Omental fat pad (tissue), 4 donors: Measurements from ENCODE around the gene SPEN. TPM values are rescaled to one million over a fixed set of nuclear protein-coding genes. Genes with fewer than 3 reads are reported as not detected.
A peak's percentile ranks its signal among the peaks of the same experiment; 100 is the strongest.

Experiments used
- ATAC-seq: fragments of 150-250 bp; one replicate; pipeline ENCODE4 v1.9.1; 2016; ENCODE audit warnings: mild to moderate bottlenecking, moderate library complexity; ENCODE audit not compliant: low FRiP score
- DNase-seq: peaks from one replicate; pipeline ENCODE4 v3.0.0-alpha.2; 2019; ENCODE audit warnings: low spot score
- CTCF ChIP-seq, 3 donors: fragments of 450-650 bp; IDR thresholded peaks; one replicate each; pipeline ENCODE4 v1.5.1; 2016 to 2017; ENCODE audit warnings: antibody characterized with exemption in 3 of 3, mild to moderate bottlenecking in 3 of 3, moderate library complexity in 2 of 3
- total RNA-seq, 4 donors: library from RNA; depleted of rRNA; stranded (reverse); fragments of >200 nt; gene quantifications; one replicate each; pipeline ENCODE4 v1.1.0, GENCODE V29; 2016

The SPEN gene
- total RNA-seq, 4 donors from 2014 or later, result 33.4 to 64.0 (median 51.5) TPM

GRCh38 chr1:15948091-15948591 lies 100.6 kb downstream of the SPEN start:
- no peak for DNase-seq
- no peak for ATAC-seq
- TF ChIP-seq CTCF (IDR thresholded peaks at IDR 0.05), result no peak

- ATAC-seq, result peak; percentile 74
- DNase-seq, result peak; percentile 84
Observed at GRCh38 chr1:15948595-15949452, 101.3 kb downstream of the SPEN start.

GRCh38 chr1:15949453-15950245 lies 102.1 kb downstream of the SPEN start:
- no peak for TF ChIP-seq CTCF (IDR thresholded peaks at IDR 0.05)
- peak; percentile 84 for ATAC-seq
- peak; percentile 86 for DNase-seq

More at GRCh38 chr1:15948595-15949452, 101.3 kb downstream of the SPEN start:
- no peak for TF ChIP-seq CTCF (IDR thresholded peaks at IDR 0.05)

- DNase-seq (no peak), ATAC-seq (no peak)
- TF ChIP-seq CTCF (IDR thresholded peaks at IDR 0.05), result no peak
Observed at GRCh38 chr1:15950302-15950701, 102.8 kb downstream of the SPEN start.

- ATAC-seq, result peak; percentile 31
- peak; percentile 58 for DNase-seq
- TF ChIP-seq CTCF (IDR thresholded peaks at IDR 0.05), result no peak
Observed at GRCh38 chr1:15950763-15951295, 103.3 kb downstream of the SPEN start.

- DNase-seq (no peak), ATAC-seq (no peak)
- TF ChIP-seq CTCF (IDR thresholded peaks at IDR 0.05), result no peak
Observed at GRCh38 chr1:15951341-15952153, 104.0 kb downstream of the SPEN start.
